ENCODE results near the gene MGAT5.

The MGAT5 gene

DNA sequence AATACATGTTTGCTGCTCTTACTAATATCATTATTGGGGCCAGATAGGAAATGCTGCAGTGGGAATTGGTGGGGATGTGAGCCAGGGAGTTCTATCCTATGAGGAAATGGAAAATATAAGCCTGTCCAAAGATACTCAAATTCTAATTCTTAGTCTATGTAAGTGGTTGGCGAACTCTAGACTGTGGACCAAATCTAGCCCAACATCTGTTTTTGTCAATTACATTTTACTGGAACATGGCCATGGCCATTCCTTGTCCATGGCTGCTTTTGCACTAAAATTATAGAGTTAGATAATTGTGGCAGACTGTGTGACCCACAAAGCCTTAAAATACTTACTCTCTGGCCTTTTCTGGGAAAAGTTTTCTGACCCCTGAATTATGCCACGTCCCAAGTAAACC is 113.3 kb downstream of the MGAT5 start:
- DNase-seq (ENCODE audit: low read depth), result no peak

DNA sequence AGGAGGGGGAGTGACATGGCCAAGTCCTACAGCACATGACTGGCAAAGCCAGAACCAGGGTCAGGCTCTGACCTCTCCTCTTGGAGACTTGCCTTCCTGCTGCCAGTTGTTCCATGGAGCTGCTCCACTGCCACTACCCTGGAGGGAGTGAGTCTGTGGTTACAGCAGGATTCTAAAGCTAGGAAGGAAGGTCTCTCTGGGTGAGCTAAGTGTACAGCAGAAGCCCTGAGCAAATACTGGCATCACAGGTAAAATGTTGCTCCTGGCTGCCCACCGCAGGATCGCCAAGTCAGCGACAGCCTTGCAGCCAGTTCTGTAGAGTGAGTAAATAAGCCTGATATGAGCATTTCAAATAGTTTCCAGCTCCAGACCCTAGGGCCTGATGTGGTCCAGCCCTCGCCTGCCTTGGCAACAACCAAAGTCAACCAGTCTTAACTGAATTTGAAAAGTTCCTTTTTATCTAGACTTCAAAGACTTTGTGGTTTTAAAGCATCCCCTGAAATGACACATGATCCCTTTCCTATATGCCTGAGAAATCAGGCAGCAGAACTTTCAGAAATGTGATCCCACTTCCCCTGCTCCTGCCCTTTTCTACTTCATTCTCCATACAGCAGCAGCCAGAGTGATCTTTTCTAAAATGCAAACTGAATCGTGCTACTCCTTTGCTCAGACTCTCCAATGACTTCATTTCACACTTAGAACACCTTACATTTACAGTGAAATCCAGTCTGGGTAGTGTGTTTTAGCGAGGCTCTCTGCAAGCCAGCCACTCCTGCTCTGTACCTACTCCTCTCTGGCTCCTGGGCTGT is 114.3 kb downstream of the MGAT5 start:
- DNase-seq (ENCODE audit: low read depth), result no peak

DNA sequence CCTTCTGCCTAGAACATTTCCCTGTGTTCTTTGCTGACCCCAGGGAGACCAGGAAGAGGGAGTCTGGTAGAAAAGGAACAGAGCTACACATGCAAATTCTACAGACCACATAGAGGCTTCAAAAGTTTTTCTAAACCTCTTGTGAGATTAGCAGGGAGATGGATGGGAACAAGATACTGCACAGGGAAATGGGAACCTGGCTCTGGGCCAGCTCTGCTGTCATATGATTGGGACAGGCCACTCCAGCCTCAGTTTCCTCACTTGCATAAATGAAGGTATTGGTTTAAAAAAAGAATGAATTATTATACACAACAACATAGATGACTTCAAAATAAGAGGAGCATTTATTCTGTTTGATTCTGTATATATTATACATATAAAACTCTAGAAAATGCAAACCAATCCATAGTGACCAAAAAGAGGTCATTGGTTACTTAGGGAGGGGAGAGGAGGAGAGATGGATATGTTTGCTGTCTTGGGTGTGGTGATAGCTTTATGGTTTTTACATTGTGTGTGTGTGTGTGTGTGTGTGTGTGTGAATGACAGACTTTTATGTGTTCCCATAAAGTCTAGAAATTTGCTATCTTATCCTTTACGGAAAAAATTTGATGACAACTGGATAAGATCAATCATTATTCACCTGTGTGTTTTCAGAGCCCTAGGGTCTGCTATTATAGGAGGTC is 115.5 kb downstream of the MGAT5 start:
- no peak for DNase-seq (ENCODE audit: low read depth)

DNA sequence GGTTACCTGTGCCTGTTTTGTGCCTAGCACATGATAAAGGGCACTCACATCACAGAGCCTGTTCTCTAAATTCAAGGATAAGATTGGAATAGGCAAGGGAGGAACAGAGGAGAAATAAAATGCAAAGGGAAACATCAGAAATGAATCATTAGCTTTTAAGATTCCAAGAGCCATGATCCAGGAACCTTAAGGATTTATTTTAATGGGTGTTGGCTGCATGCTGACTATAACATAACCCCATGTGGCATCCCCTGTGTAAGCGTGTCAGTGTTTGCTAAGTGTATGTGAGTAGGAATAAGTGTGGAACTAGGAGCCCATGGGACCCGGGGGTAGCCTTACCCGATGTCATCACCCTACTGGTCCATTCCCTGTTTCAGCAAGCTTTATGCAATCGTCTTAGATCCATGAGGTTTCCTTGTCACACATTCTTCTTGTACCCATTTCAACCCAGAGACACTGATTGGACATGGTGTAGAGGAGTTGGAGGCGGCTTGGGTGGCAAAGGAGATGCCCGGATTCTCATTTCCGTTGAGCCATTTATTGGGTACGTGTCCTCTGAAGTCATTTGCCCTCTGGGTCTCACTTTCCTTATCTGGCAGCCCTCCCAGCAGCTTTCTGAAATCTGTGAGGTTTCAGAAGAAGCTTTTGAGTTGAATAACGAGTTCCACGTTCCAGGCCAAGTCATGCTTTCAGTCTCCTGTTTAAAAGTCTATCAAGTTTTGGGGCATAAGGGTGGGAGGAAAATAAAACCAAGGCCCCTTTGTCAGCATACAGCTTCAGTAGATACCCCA is 117.0 kb downstream of the MGAT5 start:
- DNase-seq (ENCODE audit: low read depth), result no peak

DNA sequence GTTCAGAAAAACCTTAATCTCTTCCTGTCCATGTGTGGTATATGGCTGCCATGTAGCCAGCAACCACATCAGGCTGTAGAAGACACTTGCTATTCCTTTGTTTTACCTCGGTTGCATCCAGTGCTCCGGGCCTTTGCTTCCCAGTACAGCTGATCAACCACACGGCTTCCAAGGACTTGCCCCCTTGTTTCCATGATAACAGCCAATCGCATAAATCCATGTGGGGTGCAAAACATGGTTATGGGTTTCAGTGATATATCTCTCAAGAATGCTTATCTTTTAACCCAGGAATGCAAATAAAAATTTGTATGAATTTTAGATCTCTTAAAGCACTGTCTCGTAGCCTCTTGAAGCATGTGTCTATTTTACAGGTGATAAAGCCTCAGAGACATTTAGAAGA is 118.3 kb downstream of the MGAT5 start:
- no peak for DNase-seq (ENCODE audit: low read depth)

DNA sequence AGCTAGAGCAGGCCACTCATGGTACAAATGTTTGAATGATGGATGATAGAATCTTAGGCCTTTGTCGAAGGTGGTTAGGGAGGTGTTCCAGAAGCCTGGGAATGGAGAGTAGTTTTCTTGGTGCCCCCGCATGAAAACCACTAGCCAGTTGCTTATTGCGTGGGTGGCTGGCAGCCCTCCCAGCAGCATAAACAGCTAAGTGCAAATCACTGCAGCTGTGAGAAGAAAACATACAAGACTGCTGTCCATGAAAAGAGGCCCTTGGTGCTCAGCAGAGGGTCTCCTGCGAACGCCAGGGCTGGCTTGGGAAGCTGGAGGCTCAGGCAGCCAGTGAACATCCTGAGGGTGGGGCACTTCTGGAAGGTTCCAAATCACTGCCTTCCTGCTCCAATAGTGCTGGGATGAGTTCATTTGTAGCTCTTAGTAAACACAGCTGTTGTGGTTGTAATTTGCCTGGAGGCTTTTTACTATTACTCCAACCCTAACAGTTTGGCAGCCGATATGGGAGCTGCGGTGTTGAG is 118.8 kb downstream of the MGAT5 start:
- DNase-seq (ENCODE audit: low read depth), result no peak

DNA sequence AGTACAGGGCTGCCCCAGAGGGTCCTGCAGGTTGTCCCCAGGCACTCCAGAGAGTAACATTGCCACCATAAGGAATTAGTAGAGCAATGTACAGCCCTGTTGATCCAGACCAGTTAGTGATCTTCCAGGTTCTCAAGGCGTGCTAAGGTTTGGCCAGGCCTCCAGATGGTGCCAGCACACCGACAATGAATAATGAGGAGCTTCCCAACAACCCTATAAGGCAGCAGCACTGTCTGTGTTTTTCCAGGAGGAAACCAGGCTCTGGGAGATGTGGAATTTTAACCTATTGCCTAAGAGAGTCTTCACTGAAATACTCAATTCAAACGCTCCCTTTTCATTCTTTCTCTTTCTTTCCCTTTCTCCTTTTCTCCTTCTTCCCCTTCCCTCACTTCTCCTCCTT is 122.1 kb downstream of the MGAT5 start:
- no peak for DNase-seq (ENCODE audit: low read depth)

DNA sequence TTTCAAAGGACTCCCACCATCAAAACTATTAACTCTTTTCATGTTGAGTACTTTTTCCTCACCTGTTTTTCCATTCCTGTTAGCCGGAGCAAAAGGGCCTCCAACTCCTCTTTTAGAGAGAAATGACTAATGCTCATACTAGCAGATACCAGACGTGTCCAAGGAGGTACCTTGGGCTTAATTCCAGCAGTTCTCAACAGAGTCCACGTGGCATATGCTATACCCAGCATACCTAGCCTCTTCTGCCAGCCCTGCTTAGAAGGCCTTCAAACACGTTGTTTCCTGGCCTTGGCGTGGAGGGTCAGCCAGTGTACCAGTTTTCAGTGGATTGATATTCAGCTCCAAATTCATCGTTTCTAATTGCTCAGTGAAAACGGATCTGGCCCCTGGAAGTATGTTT is 123.9 kb downstream of the MGAT5 start:
- no peak for DNase-seq (ENCODE audit: low read depth)

DNA sequence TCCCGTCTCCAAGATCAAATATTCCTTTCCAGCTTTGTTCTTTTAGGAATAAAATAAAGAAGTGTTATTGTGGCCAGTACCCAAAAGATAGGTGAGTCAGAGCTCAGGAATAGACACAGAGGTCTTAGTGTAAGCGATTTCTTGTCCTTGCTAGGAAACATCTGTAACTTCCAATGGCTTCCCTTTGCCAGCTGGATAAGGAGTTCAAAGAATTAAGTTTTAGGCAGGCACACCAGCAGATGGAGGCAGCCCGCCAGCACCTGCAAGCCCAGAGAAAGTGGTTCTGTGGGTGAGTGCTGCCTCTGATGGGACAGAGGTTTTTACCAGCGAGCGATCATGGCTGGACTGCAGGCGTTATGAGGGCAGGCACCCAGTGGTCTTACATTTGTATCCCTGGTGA is 125.4 kb downstream of the MGAT5 start:
- no peak for DNase-seq (ENCODE audit: low read depth)

DNA sequence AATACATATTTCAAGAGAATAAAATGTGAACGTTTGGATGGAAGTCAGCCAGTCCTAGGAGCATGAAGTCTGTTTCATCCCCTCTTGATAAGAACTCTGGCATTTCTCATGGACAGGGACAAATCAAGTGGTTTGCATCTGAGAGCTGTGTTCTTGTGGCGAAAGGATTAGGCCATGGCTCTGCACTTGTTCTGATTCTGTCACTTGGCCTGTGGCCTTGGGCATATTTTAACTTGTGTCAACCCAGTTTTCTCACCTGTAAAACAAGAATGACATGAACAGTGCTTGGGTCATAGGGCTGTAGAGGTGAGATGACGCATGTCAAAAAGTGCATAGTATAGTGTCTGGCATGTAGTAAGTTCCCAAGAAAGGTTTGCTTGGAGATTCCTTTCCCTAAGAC is 125.8 kb downstream of the MGAT5 start:
- DNase-seq (ENCODE audit: low read depth), result no peak

DNA sequence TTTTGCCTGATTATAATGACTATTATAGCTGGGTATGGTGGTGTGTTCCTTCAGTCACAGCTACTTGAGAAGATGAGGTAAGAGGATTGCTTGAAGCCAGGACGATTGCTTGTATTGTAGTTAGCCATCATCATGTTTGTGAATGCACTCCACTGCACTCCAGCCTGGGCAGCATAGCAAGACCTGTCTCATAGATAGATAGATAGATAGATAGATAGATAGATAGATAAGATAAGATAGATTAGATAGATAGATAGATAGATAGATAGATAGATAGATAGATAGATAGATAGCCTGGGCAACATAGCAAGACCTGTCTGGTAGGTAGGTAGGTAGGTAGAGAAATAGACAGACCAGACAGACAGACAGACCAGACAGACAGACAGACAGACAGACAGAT is 127.3 kb downstream of the MGAT5 start:
- DNase-seq (ENCODE audit: low read depth), result no peak

DNA sequence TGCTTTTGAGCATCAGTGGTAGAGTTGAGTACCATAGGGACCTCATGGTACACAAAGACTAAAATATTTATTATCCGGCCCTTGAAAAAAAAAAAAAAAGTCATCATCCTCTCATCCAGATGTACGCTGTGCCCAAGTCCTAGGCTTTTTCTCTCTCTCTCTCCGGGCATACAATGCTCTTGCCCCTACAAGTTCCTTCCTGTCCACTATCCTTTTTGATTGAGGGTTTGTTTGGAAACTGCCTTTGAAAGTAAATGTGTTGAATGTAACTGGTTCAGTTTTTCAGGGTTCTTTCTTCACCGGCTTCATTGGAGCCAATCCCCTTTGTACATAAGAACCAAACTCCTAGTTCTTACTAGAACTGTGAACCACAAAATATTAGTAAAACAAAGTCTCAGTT is 130.3 kb downstream of the MGAT5 start:
- no peak for DNase-seq (ENCODE audit: low read depth)

DNA sequence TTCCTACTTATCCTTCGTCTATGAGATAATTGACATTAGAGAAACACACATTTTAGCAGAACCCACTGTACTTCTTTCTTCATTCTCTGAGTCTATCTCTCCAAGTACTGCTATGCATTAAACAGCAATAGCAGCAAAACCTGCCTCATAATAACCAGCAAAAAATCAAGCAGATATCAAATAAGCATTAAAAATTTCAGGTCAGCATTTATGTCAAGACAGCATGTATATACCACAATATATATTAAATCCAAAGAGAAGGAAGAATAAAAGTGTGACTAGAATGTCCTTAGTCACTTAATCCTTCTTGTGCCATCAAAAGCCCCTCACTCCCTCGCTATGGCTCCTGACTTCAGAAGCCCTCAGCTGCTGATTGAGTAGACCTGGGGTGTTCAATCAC is 131.3 kb downstream of the MGAT5 start:
- DNase-seq (ENCODE audit: low read depth), result no peak

DNA sequence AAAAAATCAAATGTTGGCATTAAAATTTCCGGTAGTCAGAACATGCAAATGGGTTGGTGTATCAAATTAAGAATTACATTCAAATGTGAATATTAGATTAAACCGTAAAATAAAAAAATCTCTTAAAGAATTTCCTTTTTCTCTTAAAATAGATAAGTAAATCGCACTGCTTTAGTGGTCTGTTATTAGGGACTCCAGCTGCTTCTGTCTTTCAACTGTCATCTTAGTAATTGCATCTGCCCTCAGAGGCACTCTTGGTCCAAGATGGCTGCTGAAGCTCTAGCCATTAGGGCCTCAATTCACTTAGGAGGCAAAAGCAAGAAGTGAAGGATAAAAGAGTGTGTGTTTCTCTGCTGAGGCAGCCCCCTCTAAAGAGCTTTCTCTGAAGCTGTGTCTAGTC is 132.4 kb downstream of the MGAT5 start:
- DNase-seq (ENCODE audit: low read depth), result no peak

DNA sequence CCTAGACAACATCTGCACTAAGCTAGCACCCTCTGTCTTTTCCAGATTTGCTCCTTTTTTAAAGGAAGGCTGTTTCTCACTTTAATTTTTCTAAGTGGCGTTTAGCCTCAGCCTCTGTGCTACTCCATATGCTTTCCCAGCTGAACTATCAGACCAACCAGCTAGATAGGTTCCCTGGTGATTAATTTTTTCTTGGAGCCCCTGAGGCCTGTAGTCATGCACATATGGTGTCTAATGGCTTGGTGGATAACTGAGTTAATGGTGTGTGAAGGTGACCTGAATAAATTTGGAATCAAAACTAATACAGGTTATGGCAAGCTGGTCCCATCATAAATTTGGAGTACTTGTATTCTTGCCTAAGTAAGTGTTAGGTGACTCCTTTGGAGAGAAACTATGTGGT is 135.5 kb downstream of the MGAT5 start:
- DNase-seq (ENCODE audit: low read depth), result no peak

DNA sequence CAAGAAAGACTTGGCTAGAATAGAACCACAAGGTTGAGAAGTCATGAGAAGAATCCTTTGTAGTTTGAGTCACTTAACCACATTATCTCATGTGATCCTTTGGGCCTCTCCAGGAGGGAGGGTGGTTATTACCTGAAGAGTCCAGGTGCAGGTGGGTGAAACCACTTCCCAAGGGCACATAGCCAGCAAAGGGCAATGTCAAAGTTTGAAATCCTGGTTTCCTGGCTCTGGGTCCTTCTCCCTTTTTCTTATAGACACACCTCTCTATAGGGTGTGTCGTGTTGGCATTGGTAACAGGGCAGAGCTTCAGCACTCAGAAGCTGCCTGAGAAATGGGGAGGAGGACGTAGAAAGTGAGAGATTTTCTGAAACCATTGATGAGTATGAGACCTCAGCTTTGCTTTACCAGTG is 137.9 kb downstream of the MGAT5 start:
- no peak for DNase-seq (ENCODE audit: low read depth)

DNA sequence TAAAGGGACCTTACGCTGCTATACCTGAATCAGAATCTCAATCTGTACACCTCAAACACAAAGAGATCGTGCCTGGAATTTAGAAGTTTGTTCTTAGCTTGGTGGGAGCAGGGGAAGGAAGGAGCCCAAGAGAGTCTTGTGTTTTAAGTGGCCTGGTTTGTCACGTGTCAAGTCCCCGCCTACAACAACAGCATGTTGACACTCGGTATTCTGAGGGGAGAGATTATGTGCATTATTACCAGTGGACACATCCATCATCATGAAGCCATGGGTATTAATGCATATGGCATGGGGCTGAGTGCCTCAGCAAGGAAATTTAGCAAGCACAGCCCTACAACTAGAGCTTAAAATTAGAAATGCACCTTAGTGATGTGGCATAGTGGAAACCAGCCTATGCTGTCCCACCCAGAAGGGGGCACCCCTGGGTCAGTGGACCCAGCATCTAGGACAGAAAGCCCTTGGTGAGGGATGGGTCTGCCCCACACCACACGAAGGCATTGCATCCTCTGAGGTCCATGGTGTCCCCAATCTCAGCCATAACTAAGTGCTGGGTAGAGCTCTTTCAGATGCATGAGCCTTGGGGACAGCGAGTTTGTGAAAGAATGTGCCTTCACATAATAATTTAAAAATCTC is 138.7 kb downstream of the MGAT5 start:
- no peak for DNase-seq (ENCODE audit: low read depth)

DNA sequence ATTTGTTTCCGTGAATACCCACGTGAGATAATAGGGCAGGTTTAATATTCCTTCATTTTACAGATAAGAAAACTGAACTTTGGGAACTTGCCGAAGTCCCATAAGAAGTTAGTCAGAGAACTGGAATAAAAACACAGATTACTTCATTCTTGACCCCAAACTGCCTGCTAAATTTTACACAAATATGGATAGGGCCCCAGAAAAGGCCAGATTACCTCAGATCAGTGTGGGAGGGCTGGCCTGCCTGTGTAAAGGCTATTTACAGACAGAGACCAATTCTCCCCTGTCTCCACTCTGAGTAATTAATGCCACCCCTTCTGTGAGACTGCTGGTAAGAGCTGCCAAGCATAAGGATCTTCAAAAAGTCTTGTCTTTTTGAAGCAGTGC is 139.2 kb downstream of the MGAT5 start:
- no peak for DNase-seq (ENCODE audit: low read depth)

DNA sequence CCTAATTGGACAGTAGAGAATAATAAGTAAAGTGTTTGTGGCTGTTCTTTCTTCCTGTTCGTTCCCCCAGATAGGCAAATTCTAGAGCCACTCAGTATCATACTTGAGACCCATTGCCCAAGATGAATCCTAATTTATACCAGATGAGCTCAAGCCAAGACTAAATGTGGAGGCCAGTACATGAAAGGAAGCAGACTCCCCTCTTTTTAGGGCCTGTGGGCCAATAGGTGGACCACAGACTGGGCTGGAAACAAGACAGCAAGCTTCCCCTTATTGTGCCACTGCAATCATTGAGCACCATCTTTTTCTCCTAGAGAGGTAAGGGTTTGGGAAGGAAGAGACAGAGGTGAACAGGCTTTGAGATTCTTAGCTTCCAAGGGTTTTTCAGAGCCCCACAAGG is 141.9 kb downstream of the MGAT5 start:
- no peak for DNase-seq (ENCODE audit: low read depth)

DNA sequence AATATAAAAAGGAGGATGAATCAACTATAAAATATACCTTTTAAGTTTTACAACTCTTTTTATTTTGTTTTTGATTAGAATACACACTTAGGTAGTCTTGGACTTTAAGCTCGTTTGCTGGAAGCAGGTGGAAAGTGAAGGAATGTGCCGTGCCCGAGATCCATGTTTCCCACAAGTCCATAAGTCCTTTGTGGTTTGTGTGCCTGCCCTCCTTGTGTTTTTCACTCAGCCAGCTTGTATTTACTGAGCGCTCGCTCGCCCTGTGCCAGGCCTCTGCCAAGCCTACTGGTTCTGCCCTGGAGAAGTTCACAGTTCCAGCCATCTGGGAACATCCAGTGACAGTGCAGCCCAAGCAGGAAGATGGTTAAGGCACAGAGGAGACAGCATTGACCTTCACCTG is 142.6 kb downstream of the MGAT5 start:
- DNase-seq (ENCODE audit: low read depth), result no peak

DNA sequence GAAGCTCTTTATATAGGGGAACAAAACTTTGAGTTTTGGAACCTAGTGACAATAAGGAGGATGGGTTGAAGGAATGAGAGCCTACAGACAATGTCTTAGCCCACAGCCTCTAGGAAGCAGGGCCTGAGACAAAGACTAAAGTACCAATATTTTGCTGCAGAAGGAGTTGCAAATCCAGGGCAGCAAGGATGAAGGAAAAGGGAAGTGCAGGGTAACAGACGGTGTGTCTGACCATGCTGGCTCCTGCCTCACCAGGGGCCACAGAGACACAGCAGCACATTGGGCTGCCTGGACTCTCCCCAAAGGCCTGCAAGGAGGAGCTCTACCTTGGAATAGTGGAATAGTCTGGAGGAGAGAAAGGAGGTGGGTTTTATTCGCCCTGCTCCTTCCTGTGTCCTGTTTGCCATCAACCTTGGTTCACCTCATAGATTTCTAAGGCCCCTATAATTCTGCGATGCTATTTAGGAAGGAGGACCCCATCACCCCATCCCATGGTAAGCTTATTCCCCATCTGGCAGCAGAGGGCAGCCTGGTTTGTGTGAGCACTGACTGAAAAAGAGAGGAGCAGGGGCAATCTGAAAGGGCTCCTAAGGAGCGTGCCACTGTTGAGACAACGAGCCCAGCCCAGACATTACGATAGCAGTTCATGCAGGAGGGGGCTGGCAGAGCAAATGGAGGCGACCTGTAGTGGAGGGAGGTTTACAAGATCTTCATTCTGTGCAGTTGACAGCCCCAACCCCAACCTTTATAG is 143.4 kb downstream of the MGAT5 start:
- no peak for DNase-seq (ENCODE audit: low read depth)

DNA sequence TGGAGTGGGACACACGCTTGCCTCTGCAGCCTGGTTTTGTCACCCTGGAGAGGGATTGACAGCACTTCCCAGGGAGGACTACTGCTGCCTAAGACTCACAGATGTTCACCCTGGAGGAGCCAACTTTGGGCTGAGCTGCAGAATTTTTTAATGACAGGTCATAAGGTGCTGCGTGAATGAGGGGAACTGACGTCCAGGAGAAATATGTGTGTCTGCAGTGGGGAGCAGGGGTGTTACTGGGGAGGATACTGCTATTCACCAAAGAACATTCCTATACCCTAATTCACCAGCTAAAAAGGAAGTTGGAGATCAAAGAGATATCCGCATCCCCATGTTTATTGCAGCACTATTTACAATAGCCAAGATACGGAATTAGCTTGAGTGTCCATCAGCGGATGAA is 144.4 kb downstream of the MGAT5 start:
- DNase-seq (ENCODE audit: low read depth), result no peak

All from stimulated activated CD8-positive, alpha-beta memory T cell treated with anti-CD3 and anti-CD28 coated beads, Interleukin-4, amount 100 ng/mL, for 24 hours (primary cell).